ENCODE data around the gene DNAJC1.
A peak's percentile ranks its signal among the peaks of the same experiment; 100 is the strongest.
"Not testable (repeated sequence)": the region's sequence is repeated elsewhere in the genome, so short reads cannot be mapped to it uniquely, and the experiment has no call there.

The DNAJC1 gene

DNA sequence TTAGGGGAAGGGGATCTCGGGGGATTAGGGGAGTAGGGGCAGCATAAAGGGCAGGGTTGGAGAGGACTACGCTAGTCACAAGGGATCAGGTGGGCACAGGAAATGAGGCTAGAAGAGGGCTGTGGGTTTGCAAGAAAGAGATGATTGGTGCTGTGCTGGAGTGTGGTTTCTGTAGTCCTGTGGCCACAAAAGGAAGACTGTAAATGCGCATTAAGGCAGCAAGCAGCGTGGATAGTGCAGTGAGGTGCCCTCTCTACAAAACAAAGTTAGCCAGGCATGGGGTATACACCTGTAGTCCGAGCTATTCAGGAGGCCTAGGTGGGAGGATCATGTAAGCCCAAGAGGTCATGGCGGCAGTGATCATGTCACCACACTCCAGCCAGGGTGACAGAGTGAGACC is 257.4 kb downstream of the DNAJC1 start:
- no peak overlapping the region for H3K27ac ChIP-seq
- no peak for DNase-seq (ENCODE audit: low read depth, low spot score)

DNA sequence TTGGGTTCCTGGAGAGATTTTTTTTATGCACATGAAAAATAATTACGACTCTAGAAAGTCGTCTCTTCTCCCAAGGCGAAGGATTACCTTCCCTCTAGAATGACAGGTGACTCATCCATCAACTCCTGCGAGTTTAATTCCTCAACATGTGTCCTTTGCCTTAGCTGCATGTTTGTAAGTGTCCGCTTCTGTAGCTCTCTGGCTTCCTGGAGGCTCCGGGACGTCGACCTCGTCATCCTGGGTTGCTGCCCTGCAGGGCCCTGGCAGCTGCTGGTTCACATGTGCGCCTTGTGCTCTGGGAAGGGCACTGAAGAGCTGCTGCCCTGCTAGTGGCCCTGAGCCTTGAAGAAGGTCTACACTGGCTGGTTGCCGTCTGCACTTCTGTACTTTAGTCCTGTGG is 259.3 kb downstream of the DNAJC1 start:
- no peak for DNase-seq (ENCODE audit: low read depth, low spot score)
- no peak overlapping the region for H3K27ac ChIP-seq

DNA sequence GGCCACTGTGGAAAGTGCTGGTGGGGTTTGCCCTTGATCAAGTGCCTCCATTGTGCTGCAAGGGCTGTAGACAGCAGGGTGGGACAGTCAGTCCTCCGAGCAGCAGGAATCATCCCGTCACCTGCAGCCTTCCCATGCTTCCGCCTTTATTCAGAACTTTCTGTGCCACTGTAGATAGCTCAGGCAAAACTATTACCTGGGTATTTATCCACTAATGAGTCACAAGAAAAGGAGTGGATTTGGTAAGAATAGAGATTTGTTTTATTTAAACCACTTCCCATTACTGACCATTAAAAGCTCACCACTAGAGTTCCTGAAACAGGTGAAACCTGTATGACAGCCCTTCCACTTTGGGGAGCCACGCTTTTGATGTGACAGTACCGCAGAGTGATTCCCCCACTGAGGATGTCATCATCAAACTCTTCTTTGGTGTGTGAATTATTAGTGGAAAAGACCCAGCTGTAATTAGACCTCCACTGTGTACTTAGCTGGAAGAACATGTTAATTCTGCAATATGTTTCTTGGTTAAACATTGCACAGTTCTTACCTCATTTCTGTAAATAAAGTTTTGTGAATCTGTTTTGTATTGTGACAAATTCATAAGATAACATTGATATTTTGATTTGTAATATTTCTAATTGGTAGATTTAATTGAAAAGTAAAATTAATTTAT is 260.7 kb downstream of the DNAJC1 start:
- no peak overlapping the region for H3K27ac ChIP-seq
- no peak for DNase-seq (ENCODE audit: low read depth, low spot score)

DNA sequence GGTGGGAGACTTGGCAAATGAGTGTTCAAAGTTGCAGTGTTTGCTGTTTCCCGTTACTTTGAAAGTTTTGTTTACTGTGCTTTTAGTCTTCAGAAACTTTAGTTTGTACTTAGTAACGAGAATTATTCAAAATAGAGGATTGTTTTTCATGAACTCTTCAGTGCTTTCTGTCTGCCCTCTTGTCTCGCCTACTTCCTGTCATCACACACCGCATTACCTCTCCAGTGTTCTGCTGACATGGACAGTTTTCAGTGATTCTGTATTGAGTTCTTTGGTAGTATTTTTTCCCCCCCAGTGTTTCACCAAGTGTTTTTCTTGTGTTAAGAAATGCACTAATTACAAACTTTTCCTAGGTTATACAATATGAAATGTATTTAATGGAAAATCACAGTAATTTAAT is 262.5 kb downstream of the DNAJC1 start:
- DNase-seq (ENCODE audit: low read depth, low spot score), result no peak
- H3K27ac ChIP-seq, result no peak overlapping the region

DNA sequence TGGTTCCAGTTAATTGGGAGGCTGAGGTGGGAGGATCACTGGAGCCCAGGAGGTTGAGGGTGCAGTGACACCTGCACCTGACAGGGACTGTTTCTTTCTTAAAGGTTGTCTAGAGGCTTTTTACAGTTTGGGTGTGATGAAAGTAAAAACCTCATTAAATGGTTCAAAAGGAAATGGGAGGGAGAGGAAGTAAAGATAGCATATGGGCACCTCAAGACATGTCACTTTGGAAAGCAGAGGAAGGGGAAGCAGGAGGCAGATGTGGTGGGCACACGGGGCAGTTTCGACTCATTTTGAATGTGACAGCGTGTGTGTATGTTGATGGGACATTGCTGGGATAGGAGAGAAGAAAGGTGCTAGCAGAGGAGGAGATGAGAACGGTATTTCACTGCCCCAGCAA is 266.4 kb downstream of the DNAJC1 start:
- no peak for DNase-seq (ENCODE audit: low read depth, low spot score)
- no peak overlapping the region for H3K27ac ChIP-seq

DNA sequence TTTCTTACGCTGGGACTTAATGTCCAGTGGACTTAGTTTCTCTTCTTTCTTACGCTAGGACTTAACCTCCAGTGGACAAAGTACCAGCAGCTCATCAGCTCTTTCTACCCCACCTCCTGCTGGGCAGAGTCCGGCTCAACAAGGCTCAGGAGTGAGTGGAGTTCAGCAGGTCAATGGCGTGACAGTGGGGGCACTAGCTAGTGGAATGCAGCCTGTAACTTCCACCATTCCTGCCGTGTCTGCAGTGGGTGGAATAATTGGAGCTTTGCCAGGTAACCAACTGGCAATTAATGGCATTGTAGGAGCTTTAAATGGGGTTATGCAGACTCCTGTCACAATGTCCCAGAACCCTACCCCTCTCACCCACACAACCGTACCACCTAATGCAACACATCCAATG is 269.8 kb downstream of the DNAJC1 start:
- no peak overlapping the region for H3K27ac ChIP-seq
- DNase-seq (ENCODE audit: low read depth, low spot score), result no peak

DNA sequence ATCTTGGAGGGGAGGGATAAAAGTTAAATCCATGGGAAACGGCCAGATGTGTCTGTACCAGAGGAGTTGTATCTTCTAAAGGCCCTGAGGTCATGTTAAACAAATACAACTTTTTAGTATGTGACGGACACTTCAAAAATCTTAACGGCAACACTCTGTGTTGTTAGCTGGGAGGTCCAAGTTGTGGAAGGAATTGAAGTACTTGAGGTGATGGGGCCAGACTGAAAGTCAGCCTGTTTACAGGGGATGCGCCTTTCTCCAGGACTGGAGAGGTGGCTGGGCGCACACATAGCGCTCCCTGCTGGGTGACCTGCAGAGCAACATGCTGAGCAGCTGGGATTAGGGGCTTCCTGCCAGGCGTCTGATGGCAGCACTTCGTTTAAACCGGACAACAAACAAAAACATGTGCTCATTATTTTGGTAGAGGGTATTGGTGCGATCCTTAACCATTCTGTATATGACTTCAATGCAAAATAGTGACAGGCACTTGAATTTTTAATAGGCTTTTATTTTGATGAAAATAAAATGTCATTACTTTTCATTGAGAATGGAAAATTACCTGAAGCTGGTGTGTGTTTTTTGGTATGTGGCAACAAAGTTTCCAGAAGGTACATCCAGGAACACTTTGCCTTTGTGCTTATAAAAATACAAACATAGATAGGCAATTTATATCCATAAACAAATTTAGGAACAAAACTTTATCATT is 271.3 kb downstream of the DNAJC1 start:
- no peak for DNase-seq (ENCODE audit: low read depth, low spot score)
- H3K27ac ChIP-seq, result no peak overlapping the region

DNA sequence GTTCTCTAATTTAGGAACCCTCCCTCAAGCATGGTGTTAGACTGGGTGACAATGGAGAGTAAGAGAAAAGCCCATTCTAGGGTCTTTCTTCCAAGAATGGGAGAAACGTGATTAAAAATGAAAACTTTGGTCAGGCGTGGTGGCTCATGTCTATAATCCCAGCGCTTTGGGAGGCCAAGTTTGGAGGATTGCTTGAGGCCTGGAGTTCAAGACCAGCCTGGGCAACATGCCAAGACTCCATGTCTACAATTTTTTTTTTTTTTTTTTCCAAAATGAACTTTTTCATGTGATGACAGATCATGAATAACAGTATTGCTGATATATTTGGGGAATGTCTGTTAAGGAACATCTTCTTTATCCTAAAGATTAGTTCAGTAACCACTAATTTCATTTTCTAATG is 274.9 kb downstream of the DNAJC1 start:
- DNase-seq (ENCODE audit: low read depth, low spot score), result no peak
- H3K27ac ChIP-seq, result peak overlapping the region; percentile 3

DNA sequence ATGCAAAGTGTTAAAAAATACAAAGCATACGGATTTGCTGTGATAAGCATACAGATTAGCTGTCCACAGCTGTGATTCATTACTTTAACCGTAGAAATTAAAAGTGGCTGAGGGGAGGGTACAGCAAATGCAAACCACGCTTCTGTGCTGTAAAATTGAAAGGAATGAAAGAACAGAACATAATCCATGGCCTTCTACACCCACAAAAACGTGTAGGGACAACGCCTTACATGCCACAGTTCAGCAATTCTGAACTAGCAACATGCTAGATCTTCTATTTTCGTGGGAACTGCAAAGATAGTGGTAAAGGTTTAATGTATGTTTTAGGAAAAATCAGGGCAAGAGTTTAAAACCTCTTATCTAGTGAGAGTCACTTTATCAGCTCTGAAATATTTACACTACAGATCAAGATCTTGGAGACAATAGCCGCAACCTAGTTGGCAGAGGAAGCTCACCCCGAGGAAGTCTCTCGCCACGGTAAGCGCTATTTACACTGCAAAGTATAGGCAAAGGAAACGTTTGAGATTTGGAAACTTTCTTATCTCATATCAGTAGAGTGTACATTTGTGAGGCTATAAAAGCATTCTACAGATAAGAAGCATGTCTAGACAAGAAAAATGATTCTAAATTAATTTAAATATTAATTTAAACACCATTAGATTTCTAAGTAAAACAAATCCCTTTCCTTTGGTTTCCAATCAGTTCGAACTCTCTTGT is 275.9 kb downstream of the DNAJC1 start:
- peak overlapping the region; percentile 50 for H3K27ac ChIP-seq
- no peak for DNase-seq (ENCODE audit: low read depth, low spot score)

DNA sequence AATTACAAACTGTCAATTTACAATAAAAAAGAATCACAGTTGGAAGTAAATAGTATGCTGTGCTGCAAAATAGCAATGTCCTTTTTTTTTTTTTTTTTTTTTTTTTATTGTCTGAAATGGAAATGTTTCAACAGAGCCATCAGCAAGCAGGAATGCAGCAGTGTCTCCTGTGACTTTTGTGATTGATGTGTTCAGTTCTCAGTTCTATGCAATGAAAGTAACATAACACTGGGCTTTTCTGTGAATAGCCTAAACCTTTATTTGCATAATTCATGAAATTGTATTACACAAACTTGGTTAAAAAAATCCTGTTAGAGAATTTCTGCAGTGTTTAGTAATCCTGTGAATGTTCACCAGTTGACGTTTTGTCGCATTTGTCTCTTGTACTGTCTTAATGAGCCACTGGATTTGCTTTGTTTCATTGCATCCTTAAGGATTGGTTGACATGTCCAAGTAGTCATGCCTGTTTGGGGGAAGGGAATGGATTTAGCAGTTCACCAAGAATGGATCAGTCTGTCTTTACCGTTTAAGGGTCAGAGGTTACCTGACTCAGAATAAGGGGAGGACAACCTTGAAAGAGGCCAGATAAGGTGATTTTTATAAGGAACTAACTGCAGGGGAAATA is 276.8 kb downstream of the DNAJC1 start:
- no peak for DNase-seq (ENCODE audit: low read depth, low spot score)
- peak overlapping the region; percentile 50 for H3K27ac ChIP-seq

DNA sequence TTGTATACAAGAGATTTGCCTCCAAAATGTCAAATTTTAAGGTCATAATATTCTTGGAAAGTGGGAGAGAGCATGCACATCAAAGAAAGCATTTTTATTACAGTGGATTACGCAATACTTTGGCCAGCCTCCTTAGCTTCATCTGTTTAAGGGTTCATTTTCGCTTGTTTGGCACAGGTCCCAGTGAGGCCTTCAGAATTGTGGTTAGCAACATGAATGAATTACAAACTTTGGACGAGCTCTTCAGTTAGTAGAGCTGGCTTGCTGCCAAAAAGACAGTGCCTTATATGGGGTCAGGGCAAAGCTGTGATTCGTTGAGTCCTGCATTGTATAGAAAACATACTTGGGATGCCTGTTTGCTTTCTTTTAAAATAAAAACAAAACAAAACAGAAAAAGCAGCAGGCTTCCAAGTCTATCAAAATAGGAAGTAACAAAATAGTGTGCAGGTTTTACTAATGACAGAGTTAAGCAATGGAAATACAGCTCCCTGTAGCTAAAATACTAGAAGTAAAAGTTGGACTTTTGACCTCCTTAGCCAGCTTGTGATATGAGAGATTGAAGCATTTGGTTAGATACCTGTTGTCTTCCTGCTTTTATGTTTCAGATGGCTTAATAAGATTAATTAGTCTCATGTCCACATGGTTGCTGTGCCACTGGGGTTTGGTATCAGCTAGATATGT is 278.7 kb downstream of the DNAJC1 start:
- peak overlapping the region; percentile 5 for H3K27ac ChIP-seq
- peak; percentile 87 for DNase-seq (ENCODE audit: low read depth, low spot score)

DNA sequence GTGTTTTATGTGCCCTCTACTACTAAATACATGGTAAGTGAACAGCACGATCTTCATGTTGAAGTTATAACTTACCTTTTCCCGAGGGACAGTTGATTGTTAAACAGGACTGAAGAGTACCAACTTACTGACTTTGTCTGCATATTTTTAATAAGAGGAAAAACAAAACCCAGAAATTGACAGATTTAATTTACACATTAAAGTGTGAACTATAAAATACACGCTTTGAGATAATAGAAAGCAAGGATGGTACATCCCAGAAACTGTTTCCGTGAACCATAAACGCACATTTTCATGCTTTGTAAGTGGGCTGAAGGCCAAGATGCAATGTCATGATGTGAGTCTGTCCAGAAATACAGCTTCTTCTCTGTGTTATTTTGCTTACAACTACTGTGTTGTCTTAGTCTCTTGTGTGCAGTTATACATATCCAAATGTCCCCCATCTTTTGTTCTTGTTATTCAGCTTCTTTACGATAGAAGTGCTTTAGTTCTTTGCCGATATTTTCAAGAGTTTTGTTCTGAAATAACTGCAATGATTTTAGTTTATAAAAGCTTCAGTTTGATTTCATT is 279.4 kb downstream of the DNAJC1 start:
- H3K27ac ChIP-seq, result peak overlapping the region; percentile 5
- no peak for DNase-seq (ENCODE audit: low read depth, low spot score)

DNA sequence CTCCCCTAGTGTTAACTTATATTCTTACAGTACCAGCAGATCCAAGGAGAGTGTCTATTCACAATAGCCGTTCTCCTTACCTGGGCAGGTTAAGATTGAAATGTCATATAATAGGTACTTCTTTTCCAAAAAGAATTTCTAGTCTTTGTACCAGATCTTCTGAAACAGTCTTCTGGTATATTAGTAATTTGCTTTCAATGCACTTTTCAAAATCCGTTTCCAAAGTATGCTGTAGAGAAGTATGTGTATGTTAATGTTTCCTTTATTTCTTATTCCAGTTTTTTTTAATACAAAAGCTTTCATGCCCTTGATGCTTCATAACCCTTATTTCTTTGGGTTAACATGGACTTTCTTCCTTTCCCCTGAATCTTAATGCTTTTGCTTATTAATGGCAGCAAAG is 281.3 kb downstream of the DNAJC1 start:
- no peak for DNase-seq (ENCODE audit: low read depth, low spot score)
- H3K27ac ChIP-seq, result no peak overlapping the region

DNA sequence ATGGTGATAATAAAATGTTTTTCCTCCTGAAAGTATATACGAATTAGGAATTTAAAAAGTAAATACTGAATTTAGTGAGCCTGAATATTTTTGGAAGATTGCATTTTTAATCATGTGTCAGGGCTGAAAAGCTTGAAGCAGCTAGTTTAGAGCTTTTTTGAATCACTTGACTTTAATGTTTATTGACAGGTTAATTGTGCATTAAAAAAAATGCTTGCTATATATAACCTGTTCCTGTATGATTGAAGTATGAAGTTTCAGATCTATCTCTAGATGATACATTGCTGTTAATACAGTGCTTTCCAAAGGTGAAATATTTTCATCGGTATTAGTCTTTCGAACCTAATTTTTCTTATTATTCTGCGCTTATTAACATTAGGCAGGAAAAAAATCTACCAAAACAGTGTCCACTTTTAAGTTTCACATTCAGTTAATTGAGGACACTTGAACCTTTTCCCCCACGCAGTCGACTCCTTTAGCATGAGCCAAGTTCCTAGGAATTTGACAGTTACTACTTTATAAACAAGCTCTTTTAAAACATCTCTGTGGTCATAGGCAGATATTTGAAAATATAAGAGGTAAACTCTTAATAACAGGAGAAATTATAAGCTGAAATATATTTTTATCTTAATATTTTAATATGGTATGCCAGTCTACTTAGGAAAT is 282.4 kb downstream of the DNAJC1 start:
- H3K27ac ChIP-seq, result no peak overlapping the region

DNA sequence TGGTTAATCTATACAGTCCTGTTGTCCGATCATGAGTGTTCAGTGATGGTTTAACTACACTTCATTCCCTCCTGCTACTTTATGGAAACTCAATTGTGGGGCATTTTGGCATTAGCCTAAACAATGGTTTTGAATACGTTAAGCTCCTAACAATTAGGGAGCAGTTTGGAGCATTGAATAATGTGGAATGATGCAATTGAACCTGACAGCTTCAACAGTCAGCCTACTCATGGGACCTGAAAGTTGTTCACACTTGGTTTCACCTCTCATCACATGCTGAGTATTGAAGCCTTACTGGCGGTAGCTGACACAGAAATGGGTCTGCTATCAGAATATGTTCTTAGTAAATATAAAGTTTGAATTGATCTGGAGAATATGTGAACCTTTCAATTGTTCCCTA is 283.4 kb downstream of the DNAJC1 start:
- peak overlapping the region; percentile 19 for H3K27ac ChIP-seq
- no peak for DNase-seq (ENCODE audit: low read depth, low spot score)

More for the DNA sequence above, 282.4 kb downstream of the DNAJC1 start:
- no peak for DNase-seq (ENCODE audit: low read depth, low spot score)

DNA sequence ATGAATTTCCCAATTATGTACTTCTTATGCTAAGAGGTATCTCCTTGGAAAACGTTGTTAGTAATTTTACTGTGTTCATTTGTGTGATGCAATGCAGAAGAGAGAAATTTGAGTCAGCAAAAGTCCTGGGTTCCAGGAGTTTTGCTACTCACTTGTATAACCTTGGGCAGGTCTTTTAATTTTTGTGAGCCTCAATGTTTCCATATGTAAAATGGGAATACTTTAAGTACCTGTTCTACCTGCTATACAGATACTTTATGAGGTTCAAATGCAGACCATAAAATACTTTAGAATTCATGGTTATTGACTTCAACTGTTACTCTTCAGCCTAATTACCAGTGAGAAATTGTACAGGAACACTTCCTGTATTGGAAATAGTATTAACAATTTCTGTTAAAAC is 284.0 kb downstream of the DNAJC1 start:
- peak overlapping the region; percentile 19 for H3K27ac ChIP-seq
- DNase-seq (ENCODE audit: low read depth, low spot score), result no peak

DNA sequence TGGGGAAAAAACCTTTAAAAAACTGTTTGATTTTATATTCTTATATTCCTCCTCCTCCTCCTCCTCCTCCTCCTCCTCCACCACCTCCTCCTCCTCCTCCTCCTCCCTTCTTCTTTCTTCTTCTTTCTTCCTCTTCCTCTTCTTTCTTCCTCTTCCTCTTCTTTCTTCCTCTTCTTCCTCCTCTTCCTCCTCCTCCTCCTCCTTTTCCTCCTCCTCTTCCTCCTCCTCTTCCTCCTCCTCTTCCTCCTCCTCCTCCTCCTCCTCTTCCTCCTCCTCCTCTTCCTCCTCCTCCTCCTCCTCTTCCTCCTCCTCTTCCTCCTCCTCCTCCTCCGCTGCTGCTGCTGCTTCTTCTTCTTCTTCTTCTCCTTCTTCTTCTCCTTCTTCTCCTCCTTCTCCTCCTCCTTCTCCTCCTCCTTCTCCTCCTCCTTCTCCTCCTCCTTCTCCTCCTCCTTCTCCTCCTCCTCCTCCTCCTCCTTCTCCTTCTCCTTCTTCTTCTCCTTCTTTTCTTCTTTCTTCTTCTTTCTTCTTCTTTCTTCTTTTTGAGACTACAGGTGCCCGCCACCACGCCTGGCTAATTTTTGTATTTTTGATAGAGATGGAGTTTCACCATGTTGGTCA is 286.0 kb downstream of the DNAJC1 start:
- not testable (repeated sequence) for H3K27ac ChIP-seq; DNase-seq (ENCODE audit: low read depth, low spot score)

DNA sequence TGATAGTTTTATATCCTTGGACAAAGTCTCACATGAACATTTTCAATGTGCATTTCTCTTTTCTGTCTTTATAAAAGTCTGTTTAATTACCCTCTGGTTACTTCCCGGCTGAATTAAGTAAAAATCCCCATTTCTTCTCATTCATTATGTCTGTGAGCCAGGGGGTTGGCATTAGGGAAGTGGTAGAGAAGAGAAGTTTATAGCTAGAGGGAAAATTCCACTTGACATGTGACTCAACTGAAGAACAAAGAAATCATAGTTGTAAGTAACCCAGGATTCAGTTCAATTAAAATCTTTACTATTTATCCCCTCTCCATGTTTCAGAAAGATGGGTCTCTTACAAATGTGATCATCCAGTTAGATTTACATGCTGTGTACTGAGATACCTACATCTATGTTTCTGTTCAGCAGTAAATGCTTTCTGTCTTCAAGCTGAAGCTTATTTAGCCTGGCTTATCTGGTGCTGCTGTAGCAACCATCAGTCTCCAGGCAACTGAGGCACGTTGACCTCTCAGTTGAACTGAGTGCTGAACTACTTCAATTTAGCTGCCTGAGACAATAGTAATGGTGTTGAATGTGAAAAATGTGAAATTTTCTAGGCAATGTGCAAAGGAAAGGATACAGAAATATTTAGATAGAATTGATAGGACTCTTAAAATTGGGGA is 287.9 kb downstream of the DNAJC1 start:
- DNase-seq (ENCODE audit: low read depth, low spot score), result no peak
- peak overlapping the region; percentile 5 for H3K27ac ChIP-seq

DNA sequence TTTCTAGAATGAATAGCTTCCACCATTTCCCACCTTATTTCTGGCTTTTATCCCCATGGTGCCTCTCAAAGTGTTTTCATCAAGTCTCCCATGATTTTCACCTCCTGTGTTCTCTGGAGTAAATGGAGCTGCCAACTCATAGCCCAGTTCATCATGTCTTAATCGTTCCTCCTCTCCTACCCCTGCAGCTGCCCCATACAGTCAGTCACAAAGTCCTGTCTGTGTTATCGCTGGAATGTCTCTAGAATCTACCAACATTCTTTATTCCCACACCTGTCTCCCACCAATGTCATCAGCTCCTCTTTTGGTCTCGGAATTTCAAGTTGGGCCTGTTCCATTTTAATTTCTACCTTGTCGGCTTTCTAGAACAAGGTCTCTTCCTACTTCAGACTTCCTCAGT is 290.6 kb downstream of the DNAJC1 start:
- DNase-seq (ENCODE audit: low read depth, low spot score), result no peak
- H3K27ac ChIP-seq, result no peak overlapping the region

Measured in epithelial cell of prostate (primary cell).